ENCODE data around the gene GLP2R. TPM values are rescaled to one million over a fixed set of nuclear protein-coding genes. Genes with fewer than 3 reads are reported as not detected.

Gene GLP2R
- total RNA-seq, 2 experiments from 2014 or later: not detected

Other genes with a start within 250 kb of the GLP2R start
- gene CFAP52, start 249.3 kb upstream of the GLP2R start, total RNA-seq: not detected
- under 1 TPM; 0.39 to 0.40 TPM for gene USP43, start 180.4 kb upstream of the GLP2R start, total RNA-seq
- gene DHRS7C, start 34.3 kb upstream of the GLP2R start, total RNA-seq: not detected
- not detected for gene GSG1L2, start 3.8 kb upstream of the GLP2R start, total RNA-seq
- not detected for gene RCVRN, start 79.3 kb downstream of the GLP2R start, total RNA-seq